ENCODE measurements around the gene PLSCR1.
"Not testable (repeated sequence)": the region's sequence is repeated elsewhere in the genome, so short reads cannot be mapped to it uniquely, and the experiment has no call there.

The PLSCR1 gene

GRCh38 chr3:146501752-146502151 is 42.7 kb downstream of the PLSCR1 start:
- Histone ChIP-seq H3K36me3 (ENCODE audit: insufficient read depth) (no peaks in the 10 kb centered on the region), H4K20me1 (ENCODE audit: insufficient read depth) (no peaks in the 10 kb centered on the region), H3K4me1 (ENCODE audit: low read depth, poor library complexity, severe bottlenecking) (peaks cover 18% of the 10 kb centered on the region), H3K9ac (no peak overlapping the region), H3K79me2 (ENCODE audit: insufficient read depth, low read depth) (no peaks in the 10 kb centered on the region), H3K27me3 (ENCODE audit: insufficient read depth, low read depth) (no peaks in the 10 kb centered on the region), H2AFZ (ENCODE audit: low read depth) (no peak overlapping the region), H3K27ac (no peak overlapping the region), H3K4me3 (IDR thresholded peaks at IDR 0.05; ENCODE audit: insufficient read depth, low read depth, low read length) (no peak overlapping the region), H3K4me2 (no peak overlapping the region)
- no peak for TF ChIP-seq CTCF (conservative IDR thresholded peaks at IDR 0.05; ENCODE audit: low read depth, low read length)

GRCh38 chr3:146499701-146500100 is 44.7 kb downstream of the PLSCR1 start:
- Histone ChIP-seq H3K4me2 (no peak overlapping the region), H4K20me1 (ENCODE audit: insufficient read depth) (no peaks in the 10 kb centered on the region), H3K4me1 (ENCODE audit: low read depth, poor library complexity, severe bottlenecking) (peaks cover 17% of the 10 kb centered on the region), H3K36me3 (ENCODE audit: insufficient read depth) (no peaks in the 10 kb centered on the region), H3K4me3 (IDR thresholded peaks at IDR 0.05; ENCODE audit: insufficient read depth, low read depth, low read length) (no peak overlapping the region), H3K27ac (no peak overlapping the region), H3K9ac (no peak overlapping the region), H2AFZ (ENCODE audit: low read depth) (no peak overlapping the region), H3K27me3 (ENCODE audit: insufficient read depth, low read depth) (no peaks in the 10 kb centered on the region), H3K79me2 (ENCODE audit: insufficient read depth, low read depth) (no peaks in the 10 kb centered on the region)
- no peak for TF ChIP-seq CTCF (conservative IDR thresholded peaks at IDR 0.05; ENCODE audit: low read depth, low read length)

GRCh38 chr3:146498002-146498736 is 46.2 kb downstream of the PLSCR1 start:
- TF ChIP-seq CTCF (conservative IDR thresholded peaks at IDR 0.05; ENCODE audit: low read depth, low read length): no peak
- no peak overlapping the region for H2AFZ ChIP-seq (ENCODE audit: low read depth)
- H3K79me2 ChIP-seq (ENCODE audit: insufficient read depth, low read depth): no peaks in the 10 kb centered on the region
- H3K4me1 ChIP-seq (ENCODE audit: low read depth, poor library complexity, severe bottlenecking): peaks cover 3% of the 10 kb centered on the region
- H4K20me1 ChIP-seq (ENCODE audit: insufficient read depth): no peaks in the 10 kb centered on the region
- no peak overlapping the region for H3K27ac ChIP-seq
- H3K9ac ChIP-seq: no peak overlapping the region
- H3K36me3 ChIP-seq (ENCODE audit: insufficient read depth): no peaks in the 10 kb centered on the region
- no peak overlapping the region for H3K4me3 ChIP-seq (IDR thresholded peaks at IDR 0.05; ENCODE audit: insufficient read depth, low read depth, low read length)
- no peaks in the 10 kb centered on the region for H3K27me3 ChIP-seq (ENCODE audit: insufficient read depth, low read depth)
- no peak overlapping the region for H3K4me2 ChIP-seq

GRCh38 chr3:146497145-146497843 is 47.1 kb downstream of the PLSCR1 start:
- H3K27ac ChIP-seq; H4K20me1 ChIP-seq (ENCODE audit: insufficient read depth); H3K79me2 ChIP-seq (ENCODE audit: insufficient read depth, low read depth); H3K4me1 ChIP-seq (ENCODE audit: low read depth, poor library complexity, severe bottlenecking); H3K4me2 ChIP-seq; H3K9ac ChIP-seq; H3K36me3 ChIP-seq (ENCODE audit: insufficient read depth); H2AFZ ChIP-seq (ENCODE audit: low read depth); H3K27me3 ChIP-seq (ENCODE audit: insufficient read depth, low read depth); H3K4me3 ChIP-seq (IDR thresholded peaks at IDR 0.05; ENCODE audit: insufficient read depth, low read depth, low read length): not testable (repeated sequence)

- H3K4me2 ChIP-seq: no peak overlapping the region
- no peaks in the 10 kb centered on the region for H3K27me3 ChIP-seq (ENCODE audit: insufficient read depth, low read depth)
- no peak overlapping the region for H3K4me3 ChIP-seq (IDR thresholded peaks at IDR 0.05; ENCODE audit: insufficient read depth, low read depth, low read length)
- no peaks in the 10 kb centered on the region for H3K36me3 ChIP-seq (ENCODE audit: insufficient read depth)
- H4K20me1 ChIP-seq (ENCODE audit: insufficient read depth): no peaks in the 10 kb centered on the region
- TF ChIP-seq CTCF (conservative IDR thresholded peaks at IDR 0.05; ENCODE audit: low read depth, low read length): no peak
- no peak overlapping the region for H2AFZ ChIP-seq (ENCODE audit: low read depth)
- no peaks in the 10 kb centered on the region for H3K79me2 ChIP-seq (ENCODE audit: insufficient read depth, low read depth)
- H3K27ac ChIP-seq: no peak overlapping the region
- no peaks in the 10 kb centered on the region for H3K4me1 ChIP-seq (ENCODE audit: low read depth, poor library complexity, severe bottlenecking)
- H3K9ac ChIP-seq: no peak overlapping the region
These were observed 47.7 kb downstream of the PLSCR1 start for GRCh38 chr3:146496726-146497125.

Measured in KMS-11 (cell line).